HG03095 (cell line): ENCODE measurements around the gene COMMD1.

ENCODE experiments used
- ATAC-seq: cut with Tn5 transposase; IDR thresholded peaks from one replicate; pipeline ENCODE4 v1.9.1; 2021; ENCODE audit warnings: moderate library complexity; ENCODE audit not compliant: unreplicated experiment

Gene COMMD1

GRCh38 chr2:62163106-62163831 is 257.8 kb downstream of the COMMD1 start:
- ATAC-seq: no peak

- no peak for ATAC-seq
Observed at GRCh38 chr2:62163834-62164233, 258.4 kb downstream of the COMMD1 start.

GRCh38 chr2:62175728-62176127 is 270.3 kb downstream of the COMMD1 start:
- no peak for ATAC-seq

- ATAC-seq: no peak
Observed at GRCh38 chr2:62176801-62177200, 271.3 kb downstream of the COMMD1 start.

GRCh38 chr2:62177392-62178049 is 272.0 kb downstream of the COMMD1 start:
- no peak for ATAC-seq

- no peak for ATAC-seq
Observed at GRCh38 chr2:62178741-62179271, 273.3 kb downstream of the COMMD1 start.

GRCh38 chr2:62180975-62181374 is 275.5 kb downstream of the COMMD1 start:
- ATAC-seq: no peak

GRCh38 chr2:62181843-62182242 is 276.4 kb downstream of the COMMD1 start:
- no peak for ATAC-seq

GRCh38 chr2:62184512-62185230 is 279.2 kb downstream of the COMMD1 start:
- no peak for ATAC-seq
